GM19193 (cell line): ENCODE measurements around the gene RELCH.

ENCODE experiments used
- POLR2A ChIP-seq: IDR thresholded peaks from 4 replicates; pipeline ENCODE4 v1.6.1; 2011; ENCODE audit not compliant: insufficient read depth, insufficient read length; ENCODE audit errors: extremely low read depth

RELCH gene

GRCh38 chr18:62182220-62182619 lies 4.8 kb upstream of the RELCH start:
- TF ChIP-seq POLR2A, result no peak

GRCh38 chr18:62183578-62184195 lies 3.4 kb upstream of the RELCH start:
- TF ChIP-seq POLR2A, result no peak

DNA sequence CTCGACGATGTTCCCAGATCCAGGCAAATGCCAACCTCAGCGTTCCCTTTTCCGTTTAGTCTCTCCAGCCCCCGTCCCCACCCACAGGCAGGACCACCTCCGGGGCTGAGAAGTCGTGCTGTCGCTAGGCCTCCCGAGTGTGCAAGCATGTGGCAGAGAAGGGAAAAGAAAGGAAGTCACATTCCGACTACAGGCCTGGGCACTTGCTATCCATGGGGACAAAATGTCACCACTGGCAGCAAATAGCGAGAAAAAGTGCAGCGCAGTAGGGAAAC lies 619 bp upstream of the RELCH start:
- no peak for TF ChIP-seq POLR2A

- TF ChIP-seq POLR2A, result no peak
Measured at GRCh38 chr18:62187543-62188510, 772 bp downstream of the RELCH start.

DNA sequence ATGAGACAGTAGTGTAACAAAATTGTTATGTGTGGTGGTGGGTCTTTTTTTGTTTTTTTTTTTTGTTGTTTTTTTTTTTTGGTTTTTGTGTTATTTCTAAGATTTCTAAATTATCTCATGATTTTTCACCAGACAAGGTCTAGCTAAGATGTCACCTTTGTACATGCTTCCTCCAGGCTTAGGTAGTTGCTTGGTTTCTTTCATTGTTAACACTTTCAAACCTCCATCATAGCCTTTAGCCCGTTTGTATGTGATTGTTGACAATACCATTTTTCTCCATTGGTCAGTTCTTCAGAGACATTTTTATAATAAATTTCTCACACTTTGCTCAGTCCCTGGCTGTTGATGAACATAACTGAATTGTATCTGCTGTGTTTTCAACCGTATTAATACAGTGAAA lies 2.2 kb downstream of the RELCH start:
- no peak for TF ChIP-seq POLR2A

DNA sequence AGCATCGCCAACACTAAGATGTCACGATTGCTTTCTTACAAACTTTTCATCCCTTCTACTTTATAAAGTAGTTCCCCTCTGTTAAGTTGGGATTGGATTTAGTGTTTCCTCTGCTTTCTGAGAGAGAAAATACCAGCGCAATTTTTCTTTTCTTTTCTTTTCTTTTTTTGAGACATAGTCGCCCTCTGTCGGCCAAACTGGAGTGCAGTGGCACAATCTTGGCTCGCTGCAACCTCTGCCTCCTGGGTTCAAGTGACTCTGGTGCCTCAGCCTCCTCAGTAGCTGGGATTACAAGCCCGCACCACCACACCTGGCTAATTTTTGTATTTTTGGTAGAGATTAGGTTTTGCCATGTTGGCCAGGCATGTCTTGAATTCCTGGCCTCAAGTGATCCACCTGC lies 9.0 kb downstream of the RELCH start:
- no peak for TF ChIP-seq POLR2A

DNA sequence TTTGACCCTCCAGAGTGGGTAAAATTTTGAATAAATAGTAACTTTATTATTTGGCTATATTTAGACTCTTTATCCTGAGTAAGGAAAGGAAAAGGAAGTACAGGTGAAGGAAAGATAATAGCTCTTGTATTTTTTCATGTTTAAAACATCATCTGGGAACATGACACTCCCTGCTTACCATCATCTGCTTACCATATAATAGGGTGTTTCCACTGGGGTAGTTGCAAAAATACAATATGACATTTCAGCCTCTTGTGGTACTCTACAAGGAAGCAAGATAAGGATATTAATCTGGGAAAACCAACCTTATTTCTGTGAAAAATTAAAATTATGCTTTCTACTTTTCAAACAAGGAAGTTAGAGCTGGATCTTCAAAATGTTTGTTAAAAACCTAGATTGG lies 9.9 kb downstream of the RELCH start:
- no peak for TF ChIP-seq POLR2A

GRCh38 chr18:62198259-62198658 lies 11.2 kb downstream of the RELCH start:
- TF ChIP-seq POLR2A, result no peak

DNA sequence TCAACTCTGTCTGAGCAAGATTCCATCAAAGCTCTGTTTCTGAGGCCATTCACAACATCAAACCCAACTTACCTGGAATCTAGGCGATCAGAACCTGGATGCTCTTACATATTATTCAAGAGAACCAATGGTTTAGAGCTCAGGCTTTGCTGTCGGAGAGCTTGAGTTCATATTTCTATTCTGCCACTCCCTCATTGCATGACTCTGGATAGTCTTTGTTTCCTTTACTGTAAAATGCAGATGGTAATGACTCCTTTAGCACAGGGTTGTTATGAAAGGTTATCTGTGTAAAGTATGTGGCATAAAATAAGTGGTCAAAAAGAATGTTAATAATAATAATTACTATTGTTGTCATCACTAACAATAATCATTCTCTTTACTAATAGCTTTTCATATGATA lies 12.6 kb downstream of the RELCH start:
- TF ChIP-seq POLR2A, result no peak

- no peak for TF ChIP-seq POLR2A
Measured at GRCh38 chr18:62200121-62200914, 13.3 kb downstream of the RELCH start.

DNA sequence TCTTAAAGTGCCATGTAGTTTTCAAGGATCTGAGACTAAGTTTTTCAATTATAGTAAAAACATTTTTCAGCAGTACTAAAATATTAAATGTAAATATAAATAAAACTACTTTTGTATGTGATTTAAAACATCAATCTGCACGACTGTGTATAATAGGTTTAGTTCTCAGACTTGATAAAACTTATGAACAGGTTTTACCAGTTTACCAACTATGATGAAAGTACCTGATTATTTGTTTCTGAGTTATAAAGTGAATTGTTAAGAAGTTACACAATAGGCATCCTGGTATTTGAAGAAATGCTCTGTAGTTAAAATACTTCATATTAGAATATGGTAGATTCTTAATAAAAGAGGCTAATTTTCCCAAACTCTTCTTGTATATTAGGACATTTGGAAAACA lies 14.8 kb downstream of the RELCH start:
- no peak for TF ChIP-seq POLR2A

GRCh38 chr18:62205824-62206223 lies 18.8 kb downstream of the RELCH start:
- TF ChIP-seq POLR2A, result no peak

DNA sequence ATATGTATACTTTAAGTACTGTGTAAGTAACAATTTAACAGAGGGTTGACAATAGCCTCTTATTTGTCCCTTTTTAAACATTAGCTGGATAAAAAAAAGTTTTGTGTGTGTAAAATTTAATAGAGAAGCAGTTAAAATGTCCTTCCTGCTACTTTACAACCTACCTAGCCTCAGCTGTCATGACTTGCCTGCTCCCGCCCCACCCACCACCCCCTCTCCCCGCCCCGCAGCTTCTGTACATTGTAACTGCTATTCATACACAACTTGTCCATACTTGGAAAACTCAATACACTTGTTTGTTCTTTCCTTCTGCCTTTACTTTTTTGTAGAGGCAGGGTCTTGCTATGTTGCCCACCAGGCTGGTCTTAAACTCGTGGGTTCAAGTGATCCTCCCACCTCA lies 19.5 kb downstream of the RELCH start:
- TF ChIP-seq POLR2A, result no peak

GRCh38 chr18:62209046-62209445 lies 22.0 kb downstream of the RELCH start:
- no peak for TF ChIP-seq POLR2A

DNA sequence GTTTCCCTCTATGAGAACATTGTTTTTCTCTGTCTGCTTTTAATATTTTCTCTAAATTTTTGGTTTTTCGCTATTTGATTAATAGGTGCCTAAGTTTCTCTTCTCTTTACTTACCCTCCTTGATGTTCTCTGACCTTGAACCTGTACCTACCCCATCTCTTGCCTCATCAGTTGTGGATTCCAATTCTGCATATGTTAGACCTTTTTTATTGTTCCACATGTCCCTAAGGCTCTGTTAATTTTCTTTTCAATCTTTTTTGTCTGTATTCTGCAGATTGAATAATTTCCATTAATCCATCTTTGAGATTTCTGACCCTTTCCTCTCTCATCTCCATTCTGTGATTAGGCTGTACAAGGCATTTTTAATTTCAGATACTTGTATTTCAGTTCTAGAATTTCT lies 23.1 kb downstream of the RELCH start:
- no peak for TF ChIP-seq POLR2A
